AG20443 (cell line): ENCODE measurements around the gene KRTAP10-5.
A peak's percentile ranks its signal among the peaks of the same experiment; 100 is the strongest.
"Not testable (repeated sequence)": the region's sequence is repeated elsewhere in the genome, so short reads cannot be mapped to it uniquely, and the experiment has no call there.

Experiments used
- DNase-seq: peaks from one replicate; pipeline ENCODE4 v3.0.0; 2012; ENCODE audit warnings: low spot score, mixed read lengths

Gene KRTAP10-5

DNA sequence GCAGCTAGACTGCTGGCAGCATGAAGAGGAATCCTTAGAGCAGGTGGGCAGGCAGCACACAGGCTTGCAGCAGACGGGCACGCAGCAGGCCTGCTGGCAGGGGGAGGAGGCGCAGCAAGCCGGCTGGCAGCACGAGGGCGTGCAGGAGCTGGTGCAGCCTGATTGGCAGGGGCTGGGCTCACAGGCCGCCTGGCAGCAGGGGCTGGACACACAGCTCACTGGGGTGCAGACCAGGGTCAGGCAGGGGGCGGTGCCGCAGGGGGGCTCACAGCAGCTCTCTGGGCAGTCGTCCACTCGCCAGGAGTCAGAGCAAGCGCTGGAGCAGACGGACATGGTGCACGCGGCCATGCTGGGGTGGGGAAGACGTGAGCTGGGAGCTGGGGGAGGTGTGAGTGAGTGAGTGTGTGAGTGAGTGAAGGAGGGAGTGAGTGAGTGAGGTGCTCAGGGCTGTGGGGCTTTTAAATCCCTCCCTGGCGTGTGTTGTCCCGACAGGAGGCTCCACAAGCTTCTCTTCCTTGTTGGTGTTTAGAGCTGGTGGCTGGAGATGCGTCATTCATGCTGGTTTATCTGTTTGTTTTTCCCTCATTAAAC lies at the start of gene KRTAP10-5:
TSS of gene KRTAP10-5 (minus strand) at position 374 of the 591 bp plus-strand sequence. CDS start at position 348, 26 bp downstream.
- DNase-seq: not testable (repeated sequence)

- DNase-seq: no peak
Measured at GRCh38 chr21:44628707-44629391, 48.4 kb upstream of the KRTAP10-5 start.

DNA sequence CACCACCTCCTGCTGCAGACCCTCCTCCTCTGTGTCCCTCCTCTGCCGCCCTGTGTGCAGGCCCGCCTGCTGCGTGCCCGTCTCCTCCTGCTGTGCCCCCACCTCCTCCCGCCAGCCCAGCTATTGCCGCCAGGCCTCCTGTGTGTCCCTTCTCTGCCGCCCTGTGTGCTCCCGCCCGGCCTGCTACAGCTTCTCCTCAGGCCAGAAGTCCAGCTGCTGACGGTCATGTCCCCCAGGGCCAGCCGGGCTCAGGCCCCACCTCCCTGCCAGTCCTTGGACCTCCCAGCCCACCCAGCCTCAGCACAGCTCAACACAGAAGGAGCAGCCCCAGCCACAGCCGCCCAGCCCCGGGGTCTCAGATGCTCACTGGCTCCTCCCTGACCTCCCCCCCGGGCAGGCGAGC lies 47.4 kb upstream of the KRTAP10-5 start:
- DNase-seq: not testable (repeated sequence)

GRCh38 chr21:44627181-44627822 lies 46.9 kb upstream of the KRTAP10-5 start:
- DNase-seq: not testable (repeated sequence)

DNA sequence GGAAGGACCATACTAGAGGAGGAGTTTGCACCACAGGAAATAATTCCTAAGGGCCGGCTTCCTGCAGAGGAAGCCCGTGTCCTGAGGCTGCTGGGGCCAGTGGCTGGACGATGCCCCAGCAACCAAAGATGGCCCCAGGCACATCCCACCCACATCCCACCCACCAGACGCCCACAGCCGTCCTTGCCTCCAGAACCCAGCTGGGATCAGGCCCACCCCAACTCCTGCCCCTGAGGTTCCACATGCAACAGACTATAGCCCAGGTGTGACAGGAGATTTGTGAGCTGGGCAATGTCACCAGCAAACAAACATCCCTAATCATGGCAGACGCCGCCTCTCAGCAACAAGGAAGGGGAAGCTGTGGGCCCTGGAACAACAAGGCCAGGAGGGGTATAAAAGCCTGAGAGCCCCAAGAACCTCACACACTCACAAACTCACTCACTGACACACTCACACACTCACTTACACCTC lies 46.3 kb upstream of the KRTAP10-5 start, which contains the start of gene KRTAP10-9:
TSS of gene KRTAP10-9 (plus strand) at position 421 of the 471 bp plus-strand sequence. CDS start 79 bp downstream, outside the sequence.
- DNase-seq: no peak

DNA sequence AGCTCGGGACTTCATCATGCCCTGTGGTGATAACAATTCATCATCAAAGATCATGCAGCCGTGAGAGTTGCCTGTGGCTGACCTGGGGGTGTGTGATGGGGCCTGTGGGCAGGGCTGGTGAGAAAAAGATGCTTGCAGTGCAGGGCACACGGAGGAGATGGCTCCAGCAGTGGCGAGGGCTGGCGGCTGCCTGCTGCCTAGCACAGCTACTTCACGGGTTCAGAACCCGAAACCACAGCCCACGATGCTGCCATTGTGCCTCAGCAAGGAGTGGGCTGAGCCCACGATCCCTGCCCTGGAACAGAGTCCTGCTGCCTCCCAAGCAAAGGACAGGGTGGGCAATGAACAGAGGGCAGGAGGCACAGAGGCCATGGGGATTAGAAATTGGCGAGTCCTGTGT lies 45.9 kb upstream of the KRTAP10-5 start:
- DNase-seq: no peak

GRCh38 chr21:44625756-44626155 lies 45.4 kb upstream of the KRTAP10-5 start:
- DNase-seq: no peak

DNA sequence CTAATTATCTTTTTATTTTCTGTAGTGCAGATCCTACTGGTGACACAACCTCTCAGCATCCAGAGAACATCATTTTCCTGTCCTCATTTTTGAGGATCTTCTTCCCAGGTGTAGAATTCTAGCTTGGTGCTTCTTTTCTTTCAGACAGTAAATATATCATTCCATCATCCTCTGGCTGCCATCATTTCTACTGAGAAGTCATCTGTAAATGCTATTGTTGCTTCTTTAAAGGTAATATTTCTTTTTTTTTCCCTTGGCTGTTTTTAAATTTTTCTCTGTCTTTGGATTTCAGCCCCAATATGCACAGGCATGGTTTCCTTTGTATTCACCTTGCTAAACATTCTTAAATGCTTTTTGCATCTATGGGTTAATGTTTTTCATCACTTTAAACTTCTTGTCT lies 43.2 kb upstream of the KRTAP10-5 start:
- DNase-seq: no peak

GRCh38 chr21:44619886-44620285 lies 39.5 kb upstream of the KRTAP10-5 start:
- DNase-seq: no peak

DNA sequence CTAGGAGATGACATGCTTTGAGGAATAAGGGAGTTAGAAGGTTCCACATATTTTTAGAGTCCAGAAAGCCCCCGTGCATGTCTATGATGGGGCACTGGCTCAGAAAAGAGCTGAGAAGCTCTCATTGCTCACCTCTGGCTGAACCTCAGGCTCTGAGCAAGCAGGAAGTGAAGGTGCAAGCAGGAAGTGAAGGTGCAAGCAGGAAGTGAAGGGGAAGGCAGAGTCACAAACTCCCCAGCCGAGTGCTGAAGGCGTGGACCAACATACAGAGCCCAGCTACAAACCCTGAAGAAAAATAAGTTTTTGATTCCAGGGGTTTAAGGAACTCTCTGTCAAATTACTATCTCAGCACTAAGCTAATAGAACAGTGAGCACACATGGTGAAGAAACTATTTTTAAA lies 38.5 kb upstream of the KRTAP10-5 start:
- no peak for DNase-seq

- peak; percentile 30 for DNase-seq
Measured at GRCh38 chr21:44618504-44618903, 38.1 kb upstream of the KRTAP10-5 start.

- DNase-seq: no peak
Measured at GRCh38 chr21:44617071-44617501, 36.7 kb upstream of the KRTAP10-5 start.

DNA sequence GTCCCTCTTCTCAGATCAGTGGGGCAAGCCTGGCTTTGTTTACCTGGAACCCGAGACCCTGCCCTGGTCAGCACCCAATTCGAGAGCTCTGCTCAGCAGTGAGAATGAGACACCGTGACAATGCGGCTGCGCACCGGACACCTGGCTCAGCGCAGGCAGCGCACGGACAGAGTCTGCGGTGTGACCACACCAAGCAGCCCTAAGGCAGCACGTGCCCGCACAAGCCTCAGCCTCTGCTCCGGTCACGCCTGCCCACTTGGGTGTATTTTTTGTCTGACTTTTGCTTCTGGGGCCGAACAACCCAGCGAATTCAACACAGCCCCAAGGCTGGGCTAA lies 36.2 kb upstream of the KRTAP10-5 start:
- no peak for DNase-seq

- DNase-seq: no peak
Measured at GRCh38 chr21:44615911-44616590, 35.6 kb upstream of the KRTAP10-5 start.

- no peak for DNase-seq
Measured at GRCh38 chr21:44615466-44615865, 35.1 kb upstream of the KRTAP10-5 start.

DNA sequence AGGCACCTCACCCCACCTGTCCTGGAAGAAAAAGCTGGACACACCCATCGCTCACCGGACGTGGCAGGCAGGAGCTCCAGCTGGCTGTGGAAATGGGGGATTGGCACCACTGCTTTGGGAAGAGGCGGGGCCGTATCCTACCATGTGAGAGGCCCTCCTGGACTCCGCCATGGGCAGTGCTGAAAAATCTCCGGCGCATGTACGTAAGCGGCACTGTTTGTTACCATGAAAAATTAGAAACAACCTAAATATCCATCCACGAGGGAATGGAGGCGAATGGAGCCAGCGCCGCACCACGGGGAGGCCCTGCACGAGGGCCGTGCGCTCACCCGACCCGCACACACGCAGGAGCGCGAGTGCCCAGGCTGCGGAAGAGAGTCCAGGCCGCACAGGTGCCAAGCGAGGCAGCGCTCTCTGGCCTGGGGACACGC lies 34.6 kb upstream of the KRTAP10-5 start:
- no peak for DNase-seq

DNA sequence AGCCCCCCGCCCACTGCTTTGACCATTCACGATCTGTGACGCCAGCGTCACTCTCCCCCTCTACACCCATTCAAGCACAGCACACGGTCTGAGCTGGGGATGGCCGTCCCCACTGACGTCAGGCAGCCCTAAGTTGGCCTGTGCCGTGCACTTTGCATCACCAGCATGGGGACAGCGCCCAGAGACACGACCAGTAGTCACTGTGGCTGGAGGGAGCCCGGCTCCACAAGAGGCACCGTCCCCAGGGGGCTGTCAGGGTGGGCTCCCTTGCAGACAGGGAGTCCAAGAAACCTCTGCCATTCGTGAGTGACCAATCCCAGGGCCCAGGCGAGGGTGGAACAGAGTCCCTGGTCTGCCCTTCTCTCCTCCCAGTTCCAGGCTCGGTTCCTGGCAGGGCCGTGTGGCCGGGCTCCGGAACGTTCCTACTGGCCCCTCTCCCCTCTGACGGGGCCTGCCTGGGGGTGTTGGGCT lies 33.8 kb upstream of the KRTAP10-5 start:
- DNase-seq: no peak

- DNase-seq: no peak
Measured at GRCh38 chr21:44613386-44614155, 33.2 kb upstream of the KRTAP10-5 start.

DNA sequence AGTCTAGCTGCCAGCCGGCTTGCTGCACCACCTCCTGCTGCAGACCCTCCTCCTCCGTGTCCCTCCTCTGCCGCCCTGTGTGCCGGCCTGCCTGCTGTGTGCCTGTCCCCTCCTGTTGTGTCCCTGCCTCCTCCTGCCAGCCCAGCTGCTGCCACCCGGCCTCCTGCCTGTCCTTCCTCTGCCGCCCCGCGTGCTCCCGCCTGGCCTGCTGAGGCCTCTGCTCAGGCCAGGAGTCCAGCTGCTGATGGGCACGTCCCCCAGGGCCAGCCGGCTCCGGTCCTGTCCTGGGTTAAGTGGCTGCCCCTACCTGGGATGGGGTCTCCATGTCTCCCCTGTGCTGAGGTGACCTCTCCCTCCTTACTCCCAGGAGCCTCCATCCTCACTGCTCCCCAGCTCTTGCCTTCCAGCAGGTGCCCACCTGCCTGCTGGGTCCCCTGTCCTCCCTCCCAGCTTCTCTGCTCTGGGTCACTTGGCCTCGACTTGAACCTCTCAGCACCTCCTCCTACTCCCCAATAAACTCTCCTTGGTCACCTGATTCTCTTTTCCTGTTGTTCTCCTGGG lies 32.3 kb upstream of the KRTAP10-5 start:
- no peak for DNase-seq

- DNase-seq: no peak
Measured at GRCh38 chr21:44612029-44612486, 31.7 kb upstream of the KRTAP10-5 start, which contains the start of gene KRTAP10-8. Gene KRTAP10-8 (plus strand): TSS chr21:44612079. CDS start chr21:44612101, 22 bp downstream.

DNA sequence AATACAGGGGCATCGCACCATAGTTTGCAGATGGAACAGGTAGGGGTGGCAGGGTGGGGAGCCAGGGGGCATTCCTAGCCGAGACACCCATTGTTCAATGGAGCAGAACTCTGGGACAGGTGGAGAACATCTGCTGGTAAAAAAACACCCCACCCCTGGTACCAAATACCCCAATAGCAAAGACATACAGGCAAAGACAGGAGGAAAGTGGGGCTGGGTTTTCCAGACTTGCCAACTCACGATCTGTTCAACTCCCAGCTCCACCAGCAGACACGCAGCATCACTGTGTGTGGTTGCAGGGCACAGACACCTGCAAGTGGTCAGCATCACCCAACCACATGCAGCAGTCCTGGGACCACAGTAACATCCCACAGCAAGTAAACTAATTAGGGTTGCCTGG lies 31.1 kb upstream of the KRTAP10-5 start:
- DNase-seq: no peak
